Activated gamma-delta T cell treated with anti-CD3 and anti-CD28 coated beads, Interleukin-2, amount 50 U/mL, for 16 hours (primary cell): ENCODE data around the gene WDR53.
A peak's percentile ranks its signal among the peaks of the same experiment; 100 is the strongest.
"Not testable (repeated sequence)": the region's sequence is repeated elsewhere in the genome, so short reads cannot be mapped to it uniquely, and the experiment has no call there.

Experiments
- DNase-seq: peaks from one replicate; pipeline ENCODE4 v3.0.0-alpha.2; 2020; ENCODE audit warnings: low read depth

WDR53 gene

GRCh38 chr3:196568246-196569002 is at the start of gene WDR53, which contains the start of gene FBXO45:
WDR53 (minus strand) TSS chr3:196568554; CDS start chr3:196561475, 7,079 bp downstream.
FBXO45 (plus strand) TSS chr3:196568660; CDS start chr3:196568985, 325 bp downstream.
- peak; percentile 89 for DNase-seq

- DNase-seq = no peak
Observed at GRCh38 chr3:196617256-196617655, 48.9 kb upstream of the WDR53 start.

GRCh38 chr3:196615234-196615633 is 46.9 kb upstream of the WDR53 start:
- not testable (repeated sequence) for DNase-seq

GRCh38 chr3:196611761-196612483 is 43.6 kb upstream of the WDR53 start:
- no peak for DNase-seq

GRCh38 chr3:196609805-196610515 is 41.6 kb upstream of the WDR53 start:
- DNase-seq = no peak

- DNase-seq = peak; percentile 93
Observed at GRCh38 chr3:196609343-196609775, 41.0 kb upstream of the WDR53 start.

- DNase-seq = no peak
Observed at GRCh38 chr3:196608693-196609092, 40.3 kb upstream of the WDR53 start.

GRCh38 chr3:196604548-196604947 is 36.2 kb upstream of the WDR53 start:
- no peak for DNase-seq

- no peak for DNase-seq
Observed at GRCh38 chr3:196603683-196604082, 35.3 kb upstream of the WDR53 start.

GRCh38 chr3:196602673-196603072 is 34.3 kb upstream of the WDR53 start:
- DNase-seq = no peak

GRCh38 chr3:196600359-196600758 is 32.0 kb upstream of the WDR53 start:
- no peak for DNase-seq

GRCh38 chr3:196599734-196600128 is 31.4 kb upstream of the WDR53 start:
- no peak for DNase-seq

GRCh38 chr3:196597971-196598733 is 29.8 kb upstream of the WDR53 start:
- not testable (repeated sequence) for DNase-seq

- no peak for DNase-seq
Observed at GRCh38 chr3:196596355-196596754, 28.0 kb upstream of the WDR53 start.

- no peak for DNase-seq
Observed at GRCh38 chr3:196590279-196590678, 21.9 kb upstream of the WDR53 start.

- no peak for DNase-seq
Observed at GRCh38 chr3:196585044-196585757, 16.8 kb upstream of the WDR53 start.

- no peak for DNase-seq
Observed at GRCh38 chr3:196572389-196572788, 4.0 kb upstream of the WDR53 start.

GRCh38 chr3:196570332-196570731 is 2.0 kb upstream of the WDR53 start:
- not testable (repeated sequence) for DNase-seq

GRCh38 chr3:196569003-196569516 is 706 bp upstream of the WDR53 start:
- peak; percentile 36 for DNase-seq

- DNase-seq = no peak
Observed at GRCh38 chr3:196563721-196564225, 4.6 kb downstream of the WDR53 start.

GRCh38 chr3:196559826-196560225 is 8.5 kb downstream of the WDR53 start:
- DNase-seq = no peak
